ENCODE measurements around the gene TOMM5. TPM values are rescaled to one million over a fixed set of nuclear protein-coding genes. Genes with fewer than 3 reads are reported as not detected.

The TOMM5 gene
- total RNA-seq, 4 donors from 2014 or later = 25.1 to 129 (median 105) TPM

DNA sequence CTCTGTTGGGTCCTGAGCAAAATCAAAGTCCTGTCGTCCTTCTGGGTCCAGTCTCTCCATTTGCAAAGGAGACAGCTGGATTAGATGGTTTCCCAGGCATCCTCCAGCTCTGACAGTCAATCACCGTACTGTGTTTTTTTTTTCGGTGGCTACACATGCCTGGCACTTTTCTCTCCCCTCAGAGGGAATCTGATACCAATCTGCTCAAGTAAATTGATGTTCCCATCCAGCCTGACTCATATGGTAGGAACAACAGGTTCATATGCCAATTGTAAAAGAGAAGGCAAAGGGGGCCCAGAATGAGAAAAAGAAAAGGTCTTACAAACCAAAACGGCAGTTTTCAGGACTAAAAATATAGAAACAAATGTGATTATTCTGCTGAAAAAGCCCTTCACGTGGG, 17.4 kb downstream of the TOMM5 start:
- peak overlapping the region in 2 of 4 donors; percentile 64 to 80 for H3K4me3 ChIP-seq
- H3K27ac ChIP-seq = peak overlapping the region in 3 of 4 donors; percentile 76 to 85 (median 83)
- no peak for DNase-seq

GRCh38 chr9:37574241-37574721, 18.1 kb downstream of the TOMM5 start:
- Histone ChIP-seq H3K27ac (no peak overlapping the region), H3K9me3 (no peaks in the 10 kb centered on the region), H3K4me3 (no peak overlapping the region), H3K27me3 (no peaks in the 10 kb centered on the region), H3K36me3 (no peaks in the 10 kb centered on the region), H3K4me1 (peaks cover 5 to 26% (median 10%) of the 10 kb centered on the region in 3 donors)
- TF ChIP-seq, protein P1, sequence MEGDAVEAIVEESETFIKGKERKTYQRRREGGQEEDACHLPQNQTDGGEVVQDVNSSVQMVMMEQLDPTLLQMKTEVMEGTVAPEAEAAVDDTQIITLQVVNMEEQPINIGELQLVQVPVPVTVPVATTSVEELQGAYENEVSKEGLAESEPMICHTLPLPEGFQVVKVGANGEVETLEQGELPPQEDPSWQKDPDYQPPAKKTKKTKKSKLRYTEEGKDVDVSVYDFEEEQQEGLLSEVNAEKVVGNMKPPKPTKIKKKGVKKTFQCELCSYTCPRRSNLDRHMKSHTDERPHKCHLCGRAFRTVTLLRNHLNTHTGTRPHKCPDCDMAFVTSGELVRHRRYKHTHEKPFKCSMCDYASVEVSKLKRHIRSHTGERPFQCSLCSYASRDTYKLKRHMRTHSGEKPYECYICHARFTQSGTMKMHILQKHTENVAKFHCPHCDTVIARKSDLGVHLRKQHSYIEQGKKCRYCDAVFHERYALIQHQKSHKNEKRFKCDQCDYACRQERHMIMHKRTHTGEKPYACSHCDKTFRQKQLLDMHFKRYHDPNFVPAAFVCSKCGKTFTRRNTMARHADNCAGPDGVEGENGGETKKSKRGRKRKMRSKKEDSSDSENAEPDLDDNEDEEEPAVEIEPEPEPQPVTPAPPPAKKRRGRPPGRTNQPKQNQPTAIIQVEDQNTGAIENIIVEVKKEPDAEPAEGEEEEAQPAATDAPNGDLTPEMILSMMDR (IDR thresholded peaks at IDR 0.05) = no peak
- TF ChIP-seq POLR2A (IDR thresholded peaks at IDR 0.05) = no peak
- no peak for DNase-seq
- intact Hi-C loops (cut with DNase I) = no loop called here
- 42 to 62% methylated on average over 5 of the region's 5 CpGs for WGBS, 2 donors

More for the DNA sequence above, 17.4 kb downstream of the TOMM5 start:
- Histone ChIP-seq H3K36me3 (peaks cover 0 to 2% (median under 1%) of the 10 kb centered on the region in 3 donors), H3K4me1 (peaks cover 5 to 26% (median 10%) of the 10 kb centered on the region in 3 donors), H3K9me3 (no peaks in the 10 kb centered on the region), H3K27me3 (no peaks in the 10 kb centered on the region)
- intact Hi-C loops (cut with DNase I) = no loop called here
- TF ChIP-seq POLR2A (IDR thresholded peaks at IDR 0.05) = no peak
- TF ChIP-seq, protein P1 (IDR thresholded peaks at IDR 0.05) = no peak
- 66 to 73% methylated on average over 5 of the region's 5 CpGs for WGBS, 2 donors

- Histone ChIP-seq H3K36me3 (no peaks in the 10 kb centered on the region), H3K4me3 (no peak overlapping the region), H3K9me3 (no peaks in the 10 kb centered on the region), H3K4me1 (peaks cover 5 to 20% (median 7%) of the 10 kb centered on the region in 3 donors), H3K27ac (no peak overlapping the region), H3K27me3 (no peaks in the 10 kb centered on the region)
- intact Hi-C loops (cut with DNase I) = no loop called here
- TF ChIP-seq, protein P1 (IDR thresholded peaks at IDR 0.05) = no peak
- no peak for TF ChIP-seq POLR2A (IDR thresholded peaks at IDR 0.05)
- 83 to 100% methylated on average over 1 of the region's 1 CpG for WGBS, 2 donors
- DNase-seq = no peak
These were observed 21.1 kb downstream of the TOMM5 start for GRCh38 chr9:37571282-37571681.

GRCh38 chr9:37566716-37567115, 25.7 kb downstream of the TOMM5 start:
- Histone ChIP-seq H3K27me3 (no peaks in the 10 kb centered on the region), H3K4me1 (no peaks in the 10 kb centered on the region), H3K9me3 (peaks cover 0 to 5% (median 0%) of the 10 kb centered on the region in 3 donors), H3K27ac (no peak overlapping the region), H3K36me3 (peaks cover 0 to 7% (median 0%) of the 10 kb centered on the region in 3 donors), H3K4me3 (no peak overlapping the region)
- no peak for TF ChIP-seq POLR2A (IDR thresholded peaks at IDR 0.05)
- TF ChIP-seq, protein P1 (IDR thresholded peaks at IDR 0.05) = no peak
- 76 to 90% methylated on average over 3 of the region's 3 CpGs for WGBS, 2 donors
- DNase-seq = no peak
- intact Hi-C loops (cut with DNase I) = no loop called here

- Histone ChIP-seq H3K36me3 (peaks cover 0 to 7% (median 0%) of the 10 kb centered on the region in 3 donors), H3K27me3 (no peaks in the 10 kb centered on the region), H3K9me3 (peaks cover 0 to 5% (median 0%) of the 10 kb centered on the region in 3 donors), H3K27ac (no peak overlapping the region), H3K4me1 (no peaks in the 10 kb centered on the region), H3K4me3 (no peak overlapping the region)
- 86 to 87% methylated on average over 6 of the region's 7 CpGs for WGBS, 2 donors
- no peak for DNase-seq
- intact Hi-C loops (cut with DNase I) = no loop called here
- TF ChIP-seq, protein P1 (IDR thresholded peaks at IDR 0.05) = no peak
- TF ChIP-seq POLR2A (IDR thresholded peaks at IDR 0.05) = peak in 1 of 4 donors; percentile 34
These were observed 26.5 kb downstream of the TOMM5 start for GRCh38 chr9:37565661-37566618.
